Measurements from ENCODE around the gene OR10P1. TPM values are rescaled to one million over a fixed set of nuclear protein-coding genes. Genes with fewer than 3 reads are reported as not detected.

OR10P1 gene, protein sequence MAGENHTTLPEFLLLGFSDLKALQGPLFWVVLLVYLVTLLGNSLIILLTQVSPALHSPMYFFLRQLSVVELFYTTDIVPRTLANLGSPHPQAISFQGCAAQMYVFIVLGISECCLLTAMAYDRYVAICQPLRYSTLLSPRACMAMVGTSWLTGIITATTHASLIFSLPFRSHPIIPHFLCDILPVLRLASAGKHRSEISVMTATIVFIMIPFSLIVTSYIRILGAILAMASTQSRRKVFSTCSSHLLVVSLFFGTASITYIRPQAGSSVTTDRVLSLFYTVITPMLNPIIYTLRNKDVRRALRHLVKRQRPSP
- not detected in 2 replicates for total RNA-seq

GRCh38 chr12:55636853-55637252 is at the start of gene OR10P1:
Gene OR10P1 (plus strand): TSS chr12:55636892. CDS start chr12:55636892, 0 bp downstream.

Other genes with a start within 250 kb of the OR10P1 start
- not detected in 2 replicates for gene OR6C65, start 236.4 kb upstream of the OR10P1 start, total RNA-seq
- not detected in 2 replicates for gene OR6C76, start 210.6 kb upstream of the OR10P1 start, total RNA-seq
- gene OR6C2, start 192.8 kb upstream of the OR10P1 start, total RNA-seq = not detected in 2 replicates
- gene OR6C70, start 166.8 kb upstream of the OR10P1 start, total RNA-seq = not detected in 2 replicates
- gene OR6C68, start 144.5 kb upstream of the OR10P1 start, total RNA-seq = not detected in 2 replicates
- not detected in 2 replicates for gene OR6C4, start 87.3 kb upstream of the OR10P1 start, total RNA-seq
- not detected in 2 replicates for gene OR2AP1, start 64.4 kb upstream of the OR10P1 start, total RNA-seq
- gene ITGA7, start 71.0 kb downstream of the OR10P1 start, total RNA-seq = 0.08 TPM in 2 replicates
- 88.8 and 102 TPM in 2 replicates for gene BLOC1S1, start 79.2 kb downstream of the OR10P1 start, total RNA-seq
- 2.2 TPM in 1 of 2 replicates, not detected in the other for gene RDH5, start 83.5 kb downstream of the OR10P1 start, total RNA-seq
- gene CD63, start 92.1 kb downstream of the OR10P1 start, total RNA-seq = 448 and 661 TPM in 2 replicates
- 3.0 and 3.8 TPM in 2 replicates for gene GDF11, start 106.2 kb downstream of the OR10P1 start, total RNA-seq
- 109 and 122 TPM in 2 replicates for gene SARNP, start 180.8 kb downstream of the OR10P1 start, total RNA-seq
- 47.1 and 59.0 TPM in 2 replicates for gene ORMDL2, start 181.1 kb downstream of the OR10P1 start, total RNA-seq
- 20.8 and 28.7 TPM in 2 replicates for gene DNAJC14, start 192.7 kb downstream of the OR10P1 start, total RNA-seq
- 3.8 and 8.1 TPM in 2 replicates for gene MMP19, start 206.0 kb downstream of the OR10P1 start, total RNA-seq